Activated CD4-positive, alpha-beta memory T cell treated with anti-CD3 and anti-CD28 coated beads, Interleukin-2, amount 10 ng/mL, durations not matched to agents 7 days and 5 days (primary cell): Measurements from ENCODE around the gene MMS22L. TPM values are rescaled to one million over a fixed set of nuclear protein-coding genes. Genes with fewer than 3 reads are reported as not detected.

Source experiments
- CTCF ChIA-PET: fragments of 350-600 bp; sonication (Branson Sonifier 250); formaldehyde crosslinking; loops from one replicate; lab custom pipeline; 2021; ENCODE audit warnings: antibody characterized with exemption, inconsistent platforms; lab: Charles Lee
- POLR2A ChIA-PET: fragments of 350-600 bp; sonication (Branson Sonifier 250); formaldehyde crosslinking; loops from one replicate; lab custom pipeline; 2021; ENCODE audit warnings: antibody characterized with exemption; lab: Charles Lee
- DNase-seq: peaks from one replicate; pipeline ENCODE4 v3.0.0-alpha.2; 2020
- H3K27ac Mint-ChIP-seq: one replicate; pipeline ENCODE4 v1.8.0; 2021; ENCODE audit warnings: mild to moderate bottlenecking, mixed read lengths
- H3K27me3 Mint-ChIP-seq: one replicate; pipeline ENCODE4 v1.8.0; 2021; ENCODE audit warnings: mixed read lengths
- H3K36me3 Mint-ChIP-seq: one replicate; pipeline ENCODE4 v1.8.0; 2021; ENCODE audit warnings: low read depth, mixed read lengths
- H3K4me1 Mint-ChIP-seq: one replicate; pipeline ENCODE4 v1.8.0; 2021; ENCODE audit warnings: mixed read lengths
- H3K4me3 Mint-ChIP-seq: one replicate; pipeline ENCODE4 v1.8.0; 2021; ENCODE audit warnings: mild to moderate bottlenecking, mixed read lengths
- H3K9me3 Mint-ChIP-seq: one replicate; pipeline ENCODE4 v1.8.0; 2021; ENCODE audit warnings: mixed read lengths
- total RNA-seq, 2 experiments: library from RNA; stranded (reverse); gene quantifications; one replicate each; pipeline ENCODE4 v1.2.3, GENCODE V29; 2021

The MMS22L gene
- total RNA-seq, 2 experiments from 2014 or later, result 32.7 to 39.4 TPM

GRCh38 chr6:97123652-97124051 lies 159.4 kb downstream of the MMS22L start:
- Mint-ChIP-seq H3K27ac (no peak overlapping the region), H3K27me3 (no peaks in the 10 kb centered on the region), H3K36me3 (no peaks in the 10 kb centered on the region), H3K4me3 (no peak overlapping the region), H3K4me1 (no peaks in the 10 kb centered on the region), H3K9me3 (no peaks in the 10 kb centered on the region)
- no peak for DNase-seq
- POLR2A ChIA-PET, result no interaction called here
- CTCF ChIA-PET, result no interaction called here

- no peak overlapping the region for H3K4me3 Mint-ChIP-seq
- no peaks in the 10 kb centered on the region for H3K27me3 Mint-ChIP-seq
- no peak overlapping the region for H3K27ac Mint-ChIP-seq
- POLR2A ChIA-PET, result no interaction called here
- H3K36me3 Mint-ChIP-seq, result no peaks in the 10 kb centered on the region
- no peaks in the 10 kb centered on the region for H3K9me3 Mint-ChIP-seq
- CTCF ChIA-PET, result no interaction called here
- H3K4me1 Mint-ChIP-seq, result no peaks in the 10 kb centered on the region
- DNase-seq, result no peak
Observed at GRCh38 chr6:97123112-97123511, 159.9 kb downstream of the MMS22L start.

DNA sequence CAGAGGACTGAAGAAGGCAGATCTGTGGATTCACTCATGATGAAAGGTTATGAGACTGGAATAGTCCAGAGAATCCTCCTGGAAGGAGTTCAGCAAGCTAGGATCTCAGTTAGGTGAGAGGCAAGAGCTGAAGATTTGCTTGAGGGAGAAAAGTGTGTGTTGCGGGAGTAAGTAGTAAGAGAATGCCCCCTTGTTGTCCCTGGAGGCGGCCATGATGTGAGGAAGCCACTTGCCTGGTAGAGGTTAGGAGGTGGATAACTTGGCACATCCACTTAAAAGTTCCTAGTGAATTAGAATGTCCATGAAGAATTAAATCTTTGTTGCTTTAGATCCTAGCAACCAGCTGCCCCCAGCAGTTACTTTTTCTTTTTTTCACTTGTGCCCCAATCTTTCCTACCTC lies 162.5 kb downstream of the MMS22L start:
- H3K36me3 Mint-ChIP-seq, result no peaks in the 10 kb centered on the region
- H3K27me3 Mint-ChIP-seq, result no peaks in the 10 kb centered on the region
- DNase-seq, result no peak
- H3K4me3 Mint-ChIP-seq, result no peak overlapping the region
- no peak overlapping the region for H3K27ac Mint-ChIP-seq
- no peaks in the 10 kb centered on the region for H3K9me3 Mint-ChIP-seq
- H3K4me1 Mint-ChIP-seq, result no peaks in the 10 kb centered on the region
- CTCF ChIA-PET, result interaction anchor here (0.9 kb wide), 1 partner anchor 66 kb away, joined by 3 read pairs; no protein-coding TSS in a partner anchor
- POLR2A ChIA-PET, result no interaction called here

DNA sequence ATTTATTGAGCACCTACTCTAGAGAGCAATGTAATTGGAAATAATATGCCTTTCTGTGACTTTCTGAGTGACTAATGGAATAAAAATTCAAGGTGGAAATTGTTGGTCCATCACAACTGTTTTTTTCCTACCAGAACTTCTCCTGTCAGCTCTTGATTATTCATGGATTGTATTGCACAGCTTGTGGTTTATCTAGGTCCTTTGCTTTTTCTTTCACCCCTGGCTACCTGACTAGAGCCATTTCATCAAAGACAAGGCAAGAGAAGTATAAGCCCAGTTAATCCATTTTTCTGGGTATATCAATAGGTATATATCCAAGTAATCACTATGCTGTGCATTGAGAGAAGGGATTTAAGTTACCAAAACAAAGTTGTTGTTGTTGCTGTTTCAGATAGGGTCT lies 168.4 kb downstream of the MMS22L start:
- ChIA-PET CTCF (no interaction called here), POLR2A (no interaction called here)
- no peak overlapping the region for H3K4me3 Mint-ChIP-seq
- no peaks in the 10 kb centered on the region for H3K36me3 Mint-ChIP-seq
- no peaks in the 10 kb centered on the region for H3K9me3 Mint-ChIP-seq
- no peak for DNase-seq
- no peak overlapping the region for H3K27ac Mint-ChIP-seq
- no peaks in the 10 kb centered on the region for H3K27me3 Mint-ChIP-seq
- H3K4me1 Mint-ChIP-seq, result no peaks in the 10 kb centered on the region

DNA sequence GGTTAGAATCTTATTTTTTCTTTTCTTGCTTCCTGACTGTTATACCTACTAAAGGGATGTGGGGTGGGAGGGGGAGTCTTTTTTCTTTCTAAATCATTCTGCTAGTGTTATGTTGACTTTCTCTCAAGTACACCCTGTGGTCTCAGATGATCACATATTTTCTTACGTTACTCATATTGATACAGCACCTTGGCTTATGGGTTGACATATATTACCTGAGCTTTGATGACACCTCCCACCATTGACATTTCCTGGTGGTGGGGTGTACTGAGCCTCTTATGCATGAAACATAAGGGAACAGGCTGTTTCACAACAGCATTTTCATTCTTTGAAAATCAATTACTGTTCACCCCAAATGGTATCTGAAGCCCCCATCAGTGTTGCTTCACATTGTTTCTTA lies 169.8 kb downstream of the MMS22L start:
- Mint-ChIP-seq H3K36me3 (no peaks in the 10 kb centered on the region), H3K4me1 (no peaks in the 10 kb centered on the region), H3K27me3 (no peaks in the 10 kb centered on the region), H3K27ac (no peak overlapping the region), H3K4me3 (no peak overlapping the region), H3K9me3 (no peaks in the 10 kb centered on the region)
- ChIA-PET POLR2A (no interaction called here), CTCF (no interaction called here)
- DNase-seq, result no peak

GRCh38 chr6:97111243-97111642 lies 171.8 kb downstream of the MMS22L start:
- Mint-ChIP-seq H3K4me3 (no peak overlapping the region), H3K9me3 (no peaks in the 10 kb centered on the region), H3K27me3 (no peaks in the 10 kb centered on the region), H3K4me1 (no peaks in the 10 kb centered on the region), H3K27ac (no peak overlapping the region), H3K36me3 (no peaks in the 10 kb centered on the region)
- ChIA-PET POLR2A (no interaction called here), CTCF (no interaction called here)
- DNase-seq, result no peak

GRCh38 chr6:97110626-97111025 lies 172.4 kb downstream of the MMS22L start:
- ChIA-PET CTCF (no interaction called here), POLR2A (no interaction called here)
- H3K4me3 Mint-ChIP-seq, result no peak overlapping the region
- no peaks in the 10 kb centered on the region for H3K36me3 Mint-ChIP-seq
- H3K27ac Mint-ChIP-seq, result no peak overlapping the region
- no peaks in the 10 kb centered on the region for H3K27me3 Mint-ChIP-seq
- no peak for DNase-seq
- no peaks in the 10 kb centered on the region for H3K4me1 Mint-ChIP-seq
- H3K9me3 Mint-ChIP-seq, result no peaks in the 10 kb centered on the region

GRCh38 chr6:97110149-97110548 lies 172.9 kb downstream of the MMS22L start:
- H3K4me1 Mint-ChIP-seq, result no peaks in the 10 kb centered on the region
- H3K9me3 Mint-ChIP-seq, result no peaks in the 10 kb centered on the region
- no peak overlapping the region for H3K4me3 Mint-ChIP-seq
- no peaks in the 10 kb centered on the region for H3K36me3 Mint-ChIP-seq
- ChIA-PET CTCF (no interaction called here), POLR2A (no interaction called here)
- no peak overlapping the region for H3K27ac Mint-ChIP-seq
- no peak for DNase-seq
- H3K27me3 Mint-ChIP-seq, result no peaks in the 10 kb centered on the region

GRCh38 chr6:97109444-97109843 lies 173.6 kb downstream of the MMS22L start:
- no peak for DNase-seq
- H3K27ac Mint-ChIP-seq, result no peak overlapping the region
- H3K9me3 Mint-ChIP-seq, result no peaks in the 10 kb centered on the region
- no peaks in the 10 kb centered on the region for H3K27me3 Mint-ChIP-seq
- ChIA-PET CTCF (no interaction called here), POLR2A (no interaction called here)
- no peaks in the 10 kb centered on the region for H3K36me3 Mint-ChIP-seq
- H3K4me3 Mint-ChIP-seq, result no peak overlapping the region
- H3K4me1 Mint-ChIP-seq, result no peaks in the 10 kb centered on the region

DNA sequence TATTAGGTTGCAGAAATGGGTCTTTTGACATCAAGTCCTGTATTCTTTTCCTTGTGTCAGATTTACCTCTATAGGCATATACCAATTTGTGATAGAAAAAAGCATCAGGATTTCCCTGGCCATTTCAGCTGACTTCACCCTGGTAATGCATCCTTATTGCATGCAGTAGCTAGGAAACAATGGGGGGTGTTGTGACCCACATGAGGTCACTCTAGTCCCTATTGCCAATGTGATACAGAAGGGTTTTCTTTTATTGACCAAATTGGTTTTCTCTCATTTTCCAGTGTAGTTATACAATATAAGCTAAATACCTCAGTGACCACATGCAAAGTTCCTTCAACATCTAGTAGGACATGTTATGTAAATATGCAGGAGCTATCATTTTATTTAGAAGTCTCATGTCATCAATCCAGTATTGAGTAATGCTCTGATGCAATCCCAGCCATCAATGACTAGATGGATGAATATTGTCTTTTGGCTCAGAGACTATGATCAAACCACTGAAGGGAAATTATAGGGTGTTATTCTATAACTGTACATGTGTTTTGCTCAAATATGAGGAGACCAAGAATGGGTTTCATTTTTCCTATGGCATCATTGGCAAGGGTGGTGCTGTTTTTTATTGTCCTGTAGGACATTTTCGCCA lies 180.7 kb downstream of the MMS22L start:
- no peak for DNase-seq
- Mint-ChIP-seq H3K27me3 (no peaks in the 10 kb centered on the region), H3K27ac (no peak overlapping the region), H3K4me3 (no peak overlapping the region), H3K9me3 (no peaks in the 10 kb centered on the region), H3K36me3 (no peaks in the 10 kb centered on the region), H3K4me1 (peaks cover 4% of the 10 kb centered on the region)
- ChIA-PET POLR2A (no interaction called here), CTCF (no interaction called here)

GRCh38 chr6:97100696-97101095 lies 182.3 kb downstream of the MMS22L start:
- ChIA-PET CTCF (interaction anchor here (0.6 kb wide), 1 partner anchor 1683 kb away, joined by 3 read pairs; no protein-coding TSS in a partner anchor), POLR2A (no interaction called here)
- Mint-ChIP-seq H3K9me3 (no peaks in the 10 kb centered on the region), H3K4me1 (peaks cover 7% of the 10 kb centered on the region), H3K27me3 (no peaks in the 10 kb centered on the region), H3K27ac (no peak overlapping the region), H3K4me3 (no peak overlapping the region), H3K36me3 (no peaks in the 10 kb centered on the region)
- DNase-seq, result no peak

GRCh38 chr6:97097068-97098047 lies 185.7 kb downstream of the MMS22L start:
- H3K27me3 Mint-ChIP-seq, result no peaks in the 10 kb centered on the region
- no peak for DNase-seq

DNA sequence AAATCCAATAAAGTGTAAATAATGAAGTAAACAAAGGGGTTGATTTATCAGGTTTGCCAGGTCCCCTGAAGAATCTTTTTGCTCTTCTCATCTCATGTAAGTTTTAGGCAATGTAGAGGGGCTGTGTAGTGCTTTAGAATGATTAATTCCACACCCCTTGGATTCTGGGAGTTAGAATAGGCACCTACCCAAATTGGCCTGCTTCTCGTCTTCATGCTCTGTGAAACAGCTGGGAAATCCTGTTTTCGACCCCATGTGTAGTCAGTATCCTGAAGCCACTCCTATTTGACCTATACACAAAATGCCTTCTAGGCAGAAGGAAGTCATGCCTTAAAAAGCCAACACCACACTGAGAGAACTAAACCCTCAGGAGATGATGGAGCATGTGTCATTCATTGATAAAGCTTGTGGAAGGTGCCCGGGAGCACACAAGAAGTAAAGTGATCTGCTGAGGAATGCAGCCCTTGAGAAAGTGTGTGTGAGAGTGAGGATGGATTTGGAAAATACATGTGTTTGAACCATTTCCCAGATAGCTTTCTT lies 187.6 kb downstream of the MMS22L start:
- Mint-ChIP-seq H3K36me3 (no peaks in the 10 kb centered on the region), H3K4me3 (no peak overlapping the region), H3K27me3 (no peaks in the 10 kb centered on the region), H3K27ac (no peak overlapping the region), H3K9me3 (no peaks in the 10 kb centered on the region), H3K4me1 (peaks cover 7% of the 10 kb centered on the region)
- ChIA-PET CTCF (no interaction called here), POLR2A (no interaction called here)
- no peak for DNase-seq

More at GRCh38 chr6:97097068-97098047, 185.7 kb downstream of the MMS22L start:
- no peak overlapping the region for H3K4me3 Mint-ChIP-seq
- no peaks in the 10 kb centered on the region for H3K9me3 Mint-ChIP-seq
- H3K27ac Mint-ChIP-seq, result no peak overlapping the region
- no peaks in the 10 kb centered on the region for H3K36me3 Mint-ChIP-seq
- H3K4me1 Mint-ChIP-seq, result peaks cover 7% of the 10 kb centered on the region
- POLR2A ChIA-PET, result no interaction called here
- CTCF ChIA-PET, result no interaction called here
